ENCODE data around the gene KEL. TPM values are rescaled to one million over a fixed set of nuclear protein-coding genes. Genes with fewer than 3 reads are reported as not detected.

Gene KEL
- total RNA-seq, 1 donor from 2014 or later, result not detected

GRCh38 chr7:142905759-142906158, 56.4 kb downstream of the KEL start:
- Histone ChIP-seq H3K4me1 (no peaks in the 10 kb centered on the region), H3K36me3 (no peaks in the 10 kb centered on the region), H3K27ac (no peak overlapping the region), H3K27me3 (no peaks in the 10 kb centered on the region), H3K4me3 (no peak overlapping the region), H3K9me3 (no peaks in the 10 kb centered on the region)
- intact Hi-C loops (cut with DNase I), result no loop called here
- TF ChIP-seq CTCF (IDR thresholded peaks at IDR 0.05), result no peak
- DNase-seq (ENCODE audit: low spot score in 2 of 2), result no peak

DNA sequence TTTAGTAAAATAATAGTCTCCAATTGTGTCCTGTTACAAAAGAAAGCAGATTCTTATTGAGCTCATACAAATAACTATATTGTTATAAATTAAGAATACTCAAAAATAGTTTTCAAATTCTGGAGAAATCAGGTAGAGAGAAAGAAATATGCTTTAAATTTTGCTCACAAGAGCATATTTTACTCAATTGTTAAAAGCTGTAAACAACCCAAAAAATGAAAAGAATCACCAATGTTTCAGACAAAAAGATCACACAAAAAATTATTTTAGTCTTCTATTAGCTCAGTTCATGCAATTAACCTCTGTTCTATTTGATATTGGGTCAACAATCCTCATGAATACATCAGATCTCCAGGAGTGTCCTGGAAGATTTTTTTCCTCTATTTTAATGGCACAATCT, 58.0 kb downstream of the KEL start:
- TF ChIP-seq CTCF (IDR thresholded peaks at IDR 0.05), result no peak
- no peaks in the 10 kb centered on the region for H3K36me3 ChIP-seq
- intact Hi-C loops (cut with DNase I), result no loop called here
- DNase-seq (ENCODE audit: low spot score in 2 of 2), result no peak
- no peaks in the 10 kb centered on the region for H3K9me3 ChIP-seq
- H3K27ac ChIP-seq, result no peak overlapping the region
- H3K4me1 ChIP-seq, result no peaks in the 10 kb centered on the region
- H3K4me3 ChIP-seq, result no peak overlapping the region
- H3K27me3 ChIP-seq, result no peaks in the 10 kb centered on the region

- no peak overlapping the region for H3K27ac ChIP-seq
- H3K4me3 ChIP-seq, result no peak overlapping the region
- no peaks in the 10 kb centered on the region for H3K9me3 ChIP-seq
- no peaks in the 10 kb centered on the region for H3K27me3 ChIP-seq
- intact Hi-C loops (cut with DNase I), result no loop called here
- DNase-seq (ENCODE audit: low spot score in 2 of 2), result no peak
- TF ChIP-seq CTCF (IDR thresholded peaks at IDR 0.05), result no peak
- no peaks in the 10 kb centered on the region for H3K4me1 ChIP-seq
- H3K36me3 ChIP-seq, result no peaks in the 10 kb centered on the region
Measured at GRCh38 chr7:142901426-142902259, 60.5 kb downstream of the KEL start.

GRCh38 chr7:142899661-142900060, 62.5 kb downstream of the KEL start:
- H3K27me3 ChIP-seq, result no peaks in the 10 kb centered on the region
- H3K9me3 ChIP-seq, result no peaks in the 10 kb centered on the region
- TF ChIP-seq CTCF (IDR thresholded peaks at IDR 0.05), result no peak
- no peak overlapping the region for H3K4me3 ChIP-seq
- no peaks in the 10 kb centered on the region for H3K36me3 ChIP-seq
- no peak for DNase-seq (ENCODE audit: low spot score in 2 of 2)
- H3K27ac ChIP-seq, result no peak overlapping the region
- intact Hi-C loops (cut with DNase I), result no loop called here
- H3K4me1 ChIP-seq, result no peaks in the 10 kb centered on the region

GRCh38 chr7:142898377-142899170, 63.6 kb downstream of the KEL start:
- intact Hi-C loops (cut with DNase I), result no loop called here
- Histone ChIP-seq H3K36me3 (no peaks in the 10 kb centered on the region), H3K27ac (no peak overlapping the region), H3K4me3 (no peak overlapping the region), H3K27me3 (no peaks in the 10 kb centered on the region), H3K9me3 (no peaks in the 10 kb centered on the region), H3K4me1 (no peaks in the 10 kb centered on the region)
- TF ChIP-seq CTCF (IDR thresholded peaks at IDR 0.05), result no peak
- DNase-seq (ENCODE audit: low spot score in 2 of 2), result no peak

Data from ascending aorta (tissue), 2 donors.